ENCODE measurements around the gene VPS51. TPM values are rescaled to one million over a fixed set of nuclear protein-coding genes. Genes with fewer than 3 reads are reported as not detected.

VPS51 gene
- polyA plus RNA-seq, 4 donors: 111 to 159 (median 136) TPM

DNA sequence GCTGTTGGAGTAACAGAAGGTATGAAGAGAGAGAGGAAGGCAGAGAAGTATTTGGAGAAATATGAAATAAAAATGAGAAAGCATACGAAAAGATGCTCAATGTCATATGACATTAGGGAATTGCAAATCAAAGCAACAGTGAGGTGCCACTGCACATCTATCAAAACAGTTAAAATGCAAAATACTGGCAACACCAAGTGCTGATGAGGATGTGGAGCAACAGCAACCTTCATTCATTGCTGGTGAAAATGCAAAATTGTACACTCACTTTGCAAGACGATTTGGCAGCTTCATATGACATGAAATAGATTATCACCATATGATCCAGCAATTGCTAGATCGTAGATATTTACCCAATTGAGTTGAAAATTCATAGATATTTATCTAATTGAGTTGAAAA lies 64.6 kb downstream of the VPS51 start:
- Histone ChIP-seq H3K4me3 (ENCODE audit: low read depth in 1 of 3, low read length in 3 of 3) (no peak overlapping the region), H3K9me3 (ENCODE audit: control insufficient read depth in 2 of 2, insufficient read depth in 1 of 2, low read depth in 1 of 2, low read length in 1 of 2) (no peaks in the 10 kb centered on the region), H3K4me1 (ENCODE audit: control insufficient read depth in 3 of 3, insufficient read depth in 2 of 3, low read depth in 1 of 3, low read length in 2 of 3) (peaks cover 0 to 4% (median 0%) of the 10 kb centered on the region in 3 donors), H3K36me3 (ENCODE audit: control insufficient read depth in 3 of 3, insufficient read depth in 2 of 3, low read depth in 1 of 3, low read length in 3 of 3) (no peaks in the 10 kb centered on the region), H3K27me3 (ENCODE audit: control insufficient read depth in 3 of 3, insufficient read depth in 3 of 3, low read length in 3 of 3) (no peaks in the 10 kb centered on the region), H3K27ac (ENCODE audit: low read depth in 1 of 3, low read length in 2 of 3) (no peak overlapping the region)
- DNase-seq (no peak), FAIRE-seq (no peak)
- 74 to 75% (median 74%) methylated on average over 3 of the region's 3 CpGs for WGBS, 3 donors

Other genes starting within 250 kb of the VPS51 start
- gene EHD1, start 217.6 kb upstream of the VPS51 start, polyA plus RNA-seq: 10 to 100 TPM; 31.3 to 94.0 (median 34.5) TPM
- 10 to 100 TPM; 18.0 to 35.7 (median 24.7) TPM for gene ATG2A, start 179.0 kb upstream of the VPS51 start, polyA plus RNA-seq
- 10 to 100 TPM in 3 of 4 donors, 1 to 10 TPM in 1; 8.2 to 15.9 (median 13.6) TPM for gene PPP2R5B, start 171.5 kb upstream of the VPS51 start, polyA plus RNA-seq
- gene GPHA2, start 160.3 kb upstream of the VPS51 start, polyA plus RNA-seq: under 1 TPM in 2 of 4 donors, not detected in 2; 0.13 to 0.19 TPM
- gene MAJIN, start 124.1 kb upstream of the VPS51 start, polyA plus RNA-seq: under 1 TPM in 1 of 4 donors, not detected in 3; 0.25 TPM
- gene BATF2, start 99.2 kb upstream of the VPS51 start, polyA plus RNA-seq: 10 to 100 TPM in 2 of 4 donors, 1 to 10 TPM in 2; 8.1 to 22.7 (median 10.9) TPM
- 100 to 1,000 TPM in 1 of 4 donors, 10 to 100 TPM in 3; 72.0 to 121 (median 85.9) TPM for gene ARL2, start 82.1 kb upstream of the VPS51 start, polyA plus RNA-seq
- 10 to 100 TPM; 23.2 to 46.6 (median 31.0) TPM for gene SNX15, start 68.8 kb upstream of the VPS51 start, polyA plus RNA-seq
- 10 to 100 TPM in 2 of 4 donors, 1 to 10 TPM in 2; 6.9 to 18.1 (median 9.0) TPM for gene SAC3D1, start 55.0 kb upstream of the VPS51 start, polyA plus RNA-seq
- 100 to 1,000 TPM in 2 of 4 donors, 10 to 100 TPM in 2; 26.5 to 436 (median 104) TPM for gene NAALADL1, start 37.7 kb upstream of the VPS51 start, polyA plus RNA-seq
- 10 to 100 TPM in 2 of 4 donors, 1 to 10 TPM in 1, under 1 TPM in 1; 0.54 to 19.3 (median 8.8) TPM for gene CDCA5, start 12.2 kb upstream of the VPS51 start, polyA plus RNA-seq
- 10 to 100 TPM; 40.5 to 65.8 (median 53.7) TPM for gene ZFPL1, start 12.0 kb upstream of the VPS51 start, polyA plus RNA-seq
- 10 to 100 TPM; 21.1 to 64.6 (median 40.3) TPM for gene TM7SF2, start 15.7 kb downstream of the VPS51 start, polyA plus RNA-seq
- gene ZNHIT2, start 21.5 kb downstream of the VPS51 start, polyA plus RNA-seq: 10 to 100 TPM in 3 of 4 donors, 1 to 10 TPM in 1; 7.7 to 13.6 (median 13.0) TPM
- 1,000 to 10,000 TPM in 2 of 4 donors, 100 to 1,000 TPM in 2; 960 to 1,177 (median 1,066) TPM for gene FAU, start 25.9 kb downstream of the VPS51 start, polyA plus RNA-seq
- gene MRPL49, start 26.1 kb downstream of the VPS51 start, polyA plus RNA-seq: 10 to 100 TPM; 35.2 to 65.7 (median 50.6) TPM
- 10 to 100 TPM; 10.5 to 34.4 (median 19.5) TPM for gene SYVN1, start 38.3 kb downstream of the VPS51 start, polyA plus RNA-seq
- gene SPDYC, start 74.0 kb downstream of the VPS51 start, polyA plus RNA-seq: under 1 TPM in 1 of 4 donors, not detected in 3; 0.13 TPM
- gene CAPN1, start 85.7 kb downstream of the VPS51 start, polyA plus RNA-seq: 100 to 1,000 TPM; 107 to 218 (median 205) TPM
- 10 to 100 TPM in 2 of 4 donors, 1 to 10 TPM in 2; 1.3 to 14.8 (median 9.1) TPM for gene POLA2, start 165.7 kb downstream of the VPS51 start, polyA plus RNA-seq
- gene CDC42EP2, start 218.7 kb downstream of the VPS51 start, polyA plus RNA-seq: 10 to 100 TPM; 10.4 to 39.4 (median 25.7) TPM
- gene DPF2, start 237.6 kb downstream of the VPS51 start, polyA plus RNA-seq: 10 to 100 TPM; 12.5 to 45.0 (median 20.1) TPM